Jurkat, Clone E6-1 (cell line): ENCODE measurements around the gene TECR.
"Not testable (repeated sequence)": the region's sequence is repeated elsewhere in the genome, so short reads cannot be mapped to it uniquely, and the experiment has no call there.

Experiments used
- DNase-seq: peaks from one replicate; pipeline ENCODE4 v3.0.0-alpha.2; 2011; ENCODE audit warnings: low read depth, low spot score
- H3K4me3 ChIP-seq: 2 replicates; pipeline ENCODE4 v1.5.1; 2011; ENCODE audit warnings: mild to moderate bottlenecking, low read length, control low read depth, moderate library complexity

The TECR gene

DNA sequence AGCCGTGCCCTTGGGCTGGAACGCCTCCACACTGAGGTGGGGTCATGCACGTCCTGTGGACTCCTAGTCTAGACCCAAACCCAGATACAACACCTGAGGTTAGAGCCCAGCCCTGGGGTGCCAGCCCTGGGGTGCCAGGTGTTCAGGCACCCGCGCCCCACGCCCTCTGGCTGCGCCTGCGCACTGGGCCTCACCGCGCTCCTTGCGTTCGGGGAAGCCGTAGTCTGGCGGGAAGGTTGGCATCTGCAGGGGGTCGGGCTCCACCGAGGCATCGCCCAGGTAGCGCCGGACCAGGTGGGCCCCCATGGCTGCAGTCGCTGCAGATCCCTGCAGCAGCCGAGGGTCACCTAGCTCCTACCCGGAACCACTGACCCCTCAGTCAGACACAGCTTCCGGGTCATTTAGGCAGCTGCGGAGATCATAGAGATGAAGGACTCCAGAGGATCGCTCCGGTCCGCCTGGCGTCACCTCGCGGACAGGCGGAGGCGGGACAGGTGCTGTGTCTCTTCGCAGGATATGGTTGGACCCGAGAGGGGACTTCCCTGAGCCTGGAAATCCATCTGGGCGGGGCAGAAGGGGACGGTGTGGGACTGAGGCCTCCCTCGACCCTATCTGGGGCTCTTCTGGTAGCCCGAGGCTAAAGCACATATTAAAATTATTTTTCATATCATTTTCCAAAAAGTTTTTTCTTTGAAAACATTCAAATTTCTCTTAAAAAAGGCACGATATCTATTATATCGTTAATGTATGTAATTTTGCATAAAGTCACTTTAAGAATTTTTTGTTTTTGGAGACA, 42.5 kb downstream of the TECR start, which contains the start of gene NDUFB7:
TSS of gene NDUFB7 (minus strand) at position 372 of the 796 bp plus-strand sequence. CDS start at position 306, 66 bp downstream.
- peak; percentile 92 for DNase-seq
- H3K4me3 ChIP-seq: peak within 1 kb of the TSS; percentile 96

DNA sequence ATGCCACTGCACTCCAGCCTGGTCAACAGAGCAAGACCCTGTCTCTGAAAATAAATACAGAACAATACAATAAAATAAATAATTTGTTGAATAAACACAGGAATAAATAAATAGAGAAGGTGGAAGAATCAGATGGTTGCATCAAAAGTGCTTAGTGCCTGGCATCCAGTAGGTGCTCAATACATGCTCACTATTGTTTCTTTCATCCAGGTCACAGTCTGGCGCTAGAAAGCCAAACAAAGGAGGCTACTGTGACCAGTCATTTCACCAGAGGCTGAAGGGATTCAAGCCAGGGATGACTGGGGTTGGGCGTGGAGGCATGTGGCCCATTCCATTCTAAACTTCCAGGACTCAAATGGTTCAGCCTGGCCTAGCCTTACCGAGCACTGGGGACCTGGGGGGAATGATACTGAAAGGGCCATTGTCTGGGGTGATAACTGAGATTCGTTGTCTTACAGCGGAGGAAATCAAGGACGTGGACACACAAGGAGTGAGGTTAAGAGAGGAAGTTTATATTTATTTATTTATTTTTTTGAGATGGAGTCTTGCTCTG, 46.1 kb downstream of the TECR start:
- H3K4me3 ChIP-seq: no peak overlapping the region
- DNase-seq: no peak

DNA sequence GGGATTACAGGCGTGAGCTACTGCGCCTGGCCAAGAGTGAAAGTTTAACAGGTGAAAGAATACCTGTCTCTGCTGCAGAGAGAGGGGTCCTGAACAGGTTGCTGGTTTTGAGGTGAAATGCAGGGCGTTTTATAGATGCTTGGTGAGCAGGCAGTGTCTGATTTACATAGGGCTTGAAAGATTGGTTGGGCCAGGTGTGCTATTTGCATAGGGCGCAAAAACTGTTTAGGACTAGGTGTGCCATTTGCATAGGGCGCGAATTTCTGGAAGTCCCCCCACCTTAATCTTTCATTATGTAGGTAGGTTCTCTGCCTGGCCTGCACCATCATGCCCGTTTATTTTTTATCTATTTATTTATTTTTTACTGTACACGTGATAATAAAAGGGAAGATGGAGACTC, 47.0 kb downstream of the TECR start:
- DNase-seq: no peak
- no peak overlapping the region for H3K4me3 ChIP-seq

DNA sequence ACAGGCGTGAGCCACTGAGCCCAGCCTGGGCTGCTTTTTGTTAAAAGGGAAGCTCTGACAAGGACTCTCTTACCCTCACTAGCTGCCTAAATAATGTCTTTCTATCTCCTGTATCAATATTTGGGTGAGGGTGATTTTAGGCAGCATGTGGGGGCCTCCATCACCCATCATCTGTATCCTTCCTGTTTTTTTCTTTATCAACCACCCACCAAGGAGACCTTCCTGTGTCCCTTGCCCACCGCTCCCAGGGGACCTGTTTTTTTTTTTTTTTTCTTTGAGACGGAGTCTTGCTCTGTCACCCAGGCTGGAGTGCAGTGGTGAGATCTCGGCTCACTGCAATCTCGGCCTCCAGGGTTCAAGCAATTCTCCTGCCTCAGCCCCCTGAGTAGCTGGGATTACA, 47.9 kb downstream of the TECR start:
- no peak overlapping the region for H3K4me3 ChIP-seq
- DNase-seq: no peak

DNA sequence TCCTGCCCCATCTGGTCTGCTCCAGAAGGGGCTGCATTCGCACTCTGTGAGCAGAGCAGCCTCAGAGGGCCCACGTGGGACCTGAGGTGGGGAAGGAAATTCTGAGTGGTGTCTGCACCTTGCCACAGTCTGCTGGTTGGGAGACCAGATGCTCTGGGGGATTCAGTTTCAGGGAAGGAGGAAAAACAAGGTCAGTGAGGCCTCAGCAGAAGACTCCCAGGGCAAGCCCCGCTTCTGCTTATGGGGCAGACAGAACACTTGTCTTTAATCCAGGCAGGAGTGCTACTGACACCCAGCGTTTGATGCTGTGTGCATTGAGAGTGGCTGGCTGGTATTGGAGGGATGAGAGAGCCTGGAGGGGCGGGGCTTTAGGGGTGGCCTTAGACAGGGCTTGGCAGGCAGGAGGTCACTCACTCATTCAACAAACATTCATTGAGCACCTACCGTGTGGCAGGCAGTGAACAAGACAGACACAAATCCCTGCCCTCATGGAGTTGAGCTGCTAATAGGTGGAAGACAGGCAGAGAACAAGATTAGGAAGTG, 48.6 kb downstream of the TECR start:
- no peak for DNase-seq
- no peak overlapping the region for H3K4me3 ChIP-seq

DNA sequence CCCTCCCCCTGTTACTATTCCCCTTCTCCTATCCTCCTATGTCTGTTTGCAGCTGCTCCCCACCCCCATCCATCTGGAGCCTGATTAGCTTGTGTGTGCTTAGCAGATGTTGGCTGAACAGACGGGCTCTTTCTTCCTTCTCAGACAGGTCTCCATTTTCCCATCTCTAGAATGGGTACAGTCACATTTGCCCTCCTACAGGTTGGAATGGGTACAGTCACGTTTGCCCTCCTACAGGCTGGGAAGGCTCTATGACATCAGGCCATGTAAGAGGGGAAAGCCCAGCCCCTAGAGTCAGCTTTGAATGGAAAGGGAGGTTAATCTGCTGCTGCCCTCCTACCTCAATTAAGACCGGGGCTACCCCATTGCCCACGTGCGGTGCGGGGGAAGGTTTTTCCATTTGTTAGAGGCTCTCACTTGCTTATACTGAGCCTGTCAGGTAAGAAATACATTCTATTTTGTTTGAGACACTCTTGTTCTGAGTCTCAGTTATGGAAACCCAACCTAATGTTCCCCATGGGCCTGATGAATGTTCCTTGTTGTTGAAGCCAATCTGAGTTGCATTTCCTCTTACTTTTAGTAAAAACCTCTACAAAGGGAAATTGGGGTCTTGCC, 51.3 kb downstream of the TECR start:
- no peak overlapping the region for H3K4me3 ChIP-seq
- DNase-seq: peak; percentile 34

DNA sequence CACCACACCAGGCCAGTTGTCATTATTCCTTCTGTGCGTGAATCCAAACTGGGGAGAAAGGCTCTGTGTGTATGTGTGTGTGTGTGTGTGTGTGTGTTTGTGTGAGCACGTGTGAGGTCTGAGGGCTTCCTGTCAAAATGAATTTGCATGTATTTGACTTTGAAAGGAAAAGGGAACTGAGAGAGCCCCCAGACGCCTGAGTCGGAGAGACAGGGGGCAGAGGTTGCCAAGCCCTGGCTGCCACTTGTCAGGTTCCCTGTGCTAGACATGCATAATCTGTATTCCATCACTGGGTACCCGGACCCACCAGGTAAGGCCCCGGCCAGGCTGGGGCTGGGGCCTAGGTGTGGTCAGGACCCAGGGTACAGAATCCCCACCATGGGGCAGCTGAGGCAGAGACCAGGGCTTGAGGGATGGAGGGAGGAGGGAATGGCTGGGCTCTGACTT, 53.5 kb downstream of the TECR start, which contains the start of gene CLEC17A:
TSS of gene CLEC17A (plus strand) at position 191 of the 447 bp plus-strand sequence. CDS start at position 268, 77 bp downstream.
- no peak for DNase-seq
- no peak within 1 kb of the TSS for H3K4me3 ChIP-seq

DNA sequence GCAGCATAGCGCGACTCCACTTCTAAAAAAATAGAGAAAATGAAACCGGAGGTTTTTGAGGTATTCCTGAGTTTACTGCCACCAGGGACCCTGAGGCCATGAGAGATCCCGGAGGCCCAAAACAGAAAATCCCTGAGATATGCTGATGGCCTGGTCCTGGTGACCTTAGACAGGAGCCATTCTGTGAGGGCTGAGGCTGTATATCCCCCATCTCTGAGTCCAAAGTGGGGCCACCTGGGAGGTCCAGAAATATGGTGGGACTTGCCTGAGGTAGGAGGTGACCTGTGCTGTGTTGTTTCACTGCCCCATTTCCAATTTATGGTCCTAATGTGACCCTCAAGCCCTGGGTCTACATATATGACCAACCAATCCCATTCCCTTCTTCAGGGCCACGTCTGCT, 55.0 kb downstream of the TECR start:
- DNase-seq, H3K4me3 ChIP-seq: not testable (repeated sequence)

DNA sequence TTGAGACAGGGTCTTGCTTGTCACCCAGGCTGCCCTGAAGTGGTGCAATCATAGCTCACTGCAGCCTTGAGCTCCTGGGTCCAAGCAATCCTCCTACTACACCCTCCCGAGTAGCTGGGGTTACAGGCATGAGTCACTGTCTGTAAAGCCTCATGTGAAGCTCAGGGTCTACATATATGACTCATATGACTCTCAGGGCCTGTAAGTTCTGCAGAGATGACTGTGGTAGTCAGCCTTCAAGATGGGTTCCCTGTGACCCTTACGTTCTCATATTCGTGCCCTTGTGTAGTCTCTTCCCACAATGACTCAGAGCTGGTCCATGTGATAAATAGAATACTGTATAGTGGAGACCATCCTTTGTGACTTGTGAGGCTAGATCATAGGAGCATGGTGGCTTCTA, 55.8 kb downstream of the TECR start:
- not testable (repeated sequence) for DNase-seq, H3K4me3 ChIP-seq

DNA sequence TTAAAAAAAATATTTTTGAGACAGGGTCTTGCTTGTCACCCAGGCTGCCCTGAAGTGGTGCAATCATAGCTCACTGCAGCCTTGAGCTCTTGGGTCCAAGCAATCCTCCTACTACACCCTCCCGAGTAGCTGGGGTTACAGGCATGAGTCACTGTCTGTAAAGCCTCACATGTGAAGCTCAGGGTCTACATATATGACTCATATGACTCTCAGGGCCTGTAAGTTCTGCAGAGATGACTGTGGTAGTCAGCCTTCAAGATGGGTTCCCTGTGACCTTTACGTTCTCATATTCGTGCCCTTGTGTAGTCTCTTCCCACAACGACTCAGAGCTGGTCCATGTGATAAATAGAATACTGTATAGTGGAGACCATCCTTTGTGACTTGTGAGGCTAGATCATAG, 60.0 kb downstream of the TECR start:
- DNase-seq, H3K4me3 ChIP-seq: not testable (repeated sequence)

DNA sequence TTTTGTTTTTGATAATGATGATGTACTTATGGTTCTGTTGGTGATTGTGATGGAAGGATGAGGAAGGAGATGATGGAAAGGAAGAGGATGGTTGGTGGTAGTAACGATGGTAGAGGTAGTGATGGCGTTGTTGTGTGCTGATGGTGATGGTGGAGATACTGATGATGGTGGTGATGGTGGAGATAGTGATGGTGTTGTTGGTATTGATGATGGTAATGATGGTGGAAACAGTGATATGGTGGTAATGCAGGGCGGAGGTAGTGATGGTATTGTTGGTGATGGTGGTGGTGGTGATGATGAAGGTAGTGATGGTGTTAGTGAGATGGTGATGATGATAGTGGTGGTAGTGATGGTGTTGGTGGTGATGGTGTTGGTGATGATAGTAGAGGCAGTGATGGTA, 66.2 kb downstream of the TECR start:
- H3K4me3 ChIP-seq: no peak overlapping the region
- no peak for DNase-seq

DNA sequence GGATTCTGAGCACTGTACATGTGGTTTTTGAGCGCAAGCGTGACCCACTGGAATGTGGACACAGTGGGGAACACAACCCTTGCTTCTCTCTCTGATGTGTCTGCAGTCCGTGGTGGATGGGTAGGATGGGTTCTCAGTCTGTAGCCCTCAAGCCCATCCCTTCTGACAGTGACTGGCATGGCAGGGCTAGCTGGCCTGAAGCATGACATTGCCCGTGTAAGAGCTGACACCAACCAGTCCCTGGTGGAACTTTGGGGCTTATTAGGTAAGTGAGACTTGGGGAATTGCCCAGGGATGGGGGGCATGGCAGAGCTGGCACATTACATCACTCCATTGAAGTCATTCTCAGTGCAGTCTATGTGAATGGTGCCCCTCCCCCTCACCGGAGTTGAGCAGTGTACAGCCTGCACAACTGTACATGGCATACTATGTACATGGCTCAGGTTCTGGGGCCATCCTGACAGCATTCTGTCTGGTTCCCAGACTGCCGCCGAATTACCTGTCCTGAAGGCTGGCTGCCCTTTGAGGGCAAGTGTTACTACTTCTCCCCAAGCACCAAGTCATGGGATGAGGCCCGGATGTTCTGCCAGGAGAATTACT, 70.3 kb downstream of the TECR start:
- H3K4me3 ChIP-seq: no peak overlapping the region
- no peak for DNase-seq

DNA sequence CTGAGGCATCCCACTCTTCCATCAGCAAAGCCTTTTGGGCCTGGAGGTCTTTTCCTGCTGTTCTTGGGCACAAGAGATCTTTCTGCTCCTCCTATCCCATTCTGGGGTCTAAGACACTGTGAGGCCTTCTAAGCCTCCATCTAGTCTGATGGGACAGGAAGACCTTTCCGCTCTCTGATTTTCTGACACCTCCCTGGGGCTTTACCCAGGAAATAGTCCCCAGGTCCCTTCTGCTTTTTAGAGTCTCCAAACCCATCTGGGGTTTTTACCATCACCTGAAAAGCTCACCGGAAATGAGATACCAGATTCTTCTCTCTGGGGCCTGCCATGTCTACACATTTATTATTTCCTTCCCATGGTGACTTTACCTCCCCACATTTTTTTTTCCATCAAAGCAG, 74.6 kb downstream of the TECR start:
- peak; percentile 62 for DNase-seq
- no peak overlapping the region for H3K4me3 ChIP-seq

DNA sequence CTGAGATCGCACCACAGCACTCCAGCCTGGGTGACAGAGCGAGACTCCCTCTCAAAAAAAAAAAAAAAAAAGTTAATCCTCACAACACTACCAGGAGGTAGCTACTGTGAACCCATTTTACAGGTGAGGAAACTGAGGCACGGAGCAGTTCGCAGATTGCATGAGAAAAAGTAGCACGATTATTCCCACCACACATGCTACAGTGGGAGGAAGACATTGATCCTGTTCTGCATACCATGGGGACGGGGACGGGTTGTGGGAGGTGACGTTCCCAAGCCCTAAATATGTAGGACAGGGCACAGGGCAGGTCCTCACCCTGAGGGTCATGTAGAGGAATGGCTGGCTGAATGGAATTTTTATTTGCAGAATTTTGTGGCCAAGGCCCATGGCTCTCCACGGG, 77.2 kb downstream of the TECR start:
- no peak for DNase-seq
- no peak overlapping the region for H3K4me3 ChIP-seq

DNA sequence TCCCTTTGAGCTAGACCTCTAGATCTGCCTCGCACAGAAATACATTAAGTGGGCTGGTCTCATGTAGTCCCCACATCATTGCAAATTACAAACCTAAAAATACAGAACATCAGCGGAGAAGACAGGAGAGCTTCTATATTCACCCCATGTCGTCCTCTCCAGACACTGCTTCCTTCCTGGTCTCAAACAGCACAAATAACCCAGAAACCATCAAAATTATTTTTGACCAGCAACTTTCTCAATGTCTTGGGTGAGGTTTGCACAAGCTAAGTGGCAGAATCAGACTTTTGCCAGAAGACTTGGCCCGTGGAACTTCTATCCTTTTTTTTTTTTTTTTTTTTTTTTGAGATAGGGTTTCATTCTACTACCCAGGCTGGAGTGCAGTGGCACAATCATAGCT, 81.7 kb downstream of the TECR start:
- H3K4me3 ChIP-seq: no peak overlapping the region
- DNase-seq: no peak

DNA sequence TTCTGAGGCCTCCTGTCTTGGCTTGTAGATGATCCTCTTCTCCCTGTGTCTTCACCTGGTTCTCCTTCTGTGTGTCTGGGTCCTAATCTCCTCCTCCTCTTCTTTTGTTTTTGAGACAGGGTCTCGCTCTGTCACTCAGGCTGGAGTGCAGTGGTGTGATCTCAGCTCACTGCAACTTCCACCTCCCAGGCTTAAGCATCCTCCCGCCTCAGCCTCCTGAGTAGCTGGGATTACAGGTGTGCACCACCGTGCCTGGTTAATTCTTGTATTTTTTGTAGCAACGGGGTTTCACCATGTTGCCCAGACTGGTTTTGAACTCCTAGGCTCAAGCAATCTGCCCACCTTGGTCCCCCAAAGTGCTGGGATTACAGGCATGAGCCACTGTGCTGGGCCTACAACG, 82.8 kb downstream of the TECR start:
- not testable (repeated sequence) for DNase-seq

DNA sequence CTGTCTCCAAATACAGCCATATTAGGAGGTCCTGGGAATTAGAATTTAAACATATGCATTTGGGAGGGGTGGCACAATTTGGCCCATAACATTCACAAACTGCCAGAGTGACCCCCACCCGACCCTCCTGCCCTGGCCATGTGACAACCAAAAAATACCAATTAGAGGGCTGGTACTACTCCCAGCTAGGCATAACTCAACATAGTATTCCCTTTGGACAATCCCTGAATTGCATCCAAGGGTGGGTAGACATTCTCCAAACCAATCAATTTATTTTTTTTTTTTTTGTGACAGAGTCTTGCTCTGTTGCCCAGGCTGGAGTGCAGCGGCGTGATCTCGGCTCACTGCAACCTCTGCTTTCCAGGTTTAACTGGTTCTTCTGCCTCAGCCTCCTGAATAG, 83.3 kb downstream of the TECR start:
- no peak for DNase-seq
- H3K4me3 ChIP-seq: no peak overlapping the region

More for the DNA sequence above, 82.8 kb downstream of the TECR start:
- H3K4me3 ChIP-seq: not testable (repeated sequence)

DNA sequence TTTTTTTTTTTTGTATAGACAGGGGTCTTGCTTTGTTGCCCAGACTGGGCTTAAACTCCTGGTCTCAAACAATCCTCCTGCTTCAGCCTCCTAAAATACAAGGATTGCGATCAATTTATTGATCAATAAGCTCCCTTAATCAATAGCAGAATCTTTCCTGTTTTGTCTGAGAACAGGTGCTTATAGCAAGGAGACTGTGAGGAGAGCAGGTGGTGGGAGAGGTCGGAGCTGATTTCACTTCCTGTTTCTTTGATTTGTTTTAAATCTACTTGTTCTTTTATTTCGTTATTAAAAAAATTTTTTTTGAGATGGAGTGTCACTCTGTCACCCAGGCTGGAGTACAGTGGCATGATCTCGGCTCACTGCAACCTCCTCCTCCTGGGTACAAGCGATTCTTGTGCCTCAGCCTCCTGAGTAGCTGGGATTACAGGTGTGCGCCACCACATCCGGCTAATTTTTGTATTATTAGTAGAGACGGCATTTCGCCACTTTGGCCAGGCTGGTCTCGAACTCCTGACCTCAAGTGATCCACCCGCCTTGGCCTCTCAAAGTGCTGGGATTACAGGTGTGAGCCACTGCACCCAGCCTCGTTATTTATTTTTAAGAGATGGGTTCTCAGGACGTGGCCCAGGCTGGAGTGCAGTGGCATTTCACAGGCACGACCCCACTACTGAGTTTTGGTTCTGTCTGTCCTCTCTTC, 84.2 kb downstream of the TECR start:
- not testable (repeated sequence) for DNase-seq, H3K4me3 ChIP-seq

DNA sequence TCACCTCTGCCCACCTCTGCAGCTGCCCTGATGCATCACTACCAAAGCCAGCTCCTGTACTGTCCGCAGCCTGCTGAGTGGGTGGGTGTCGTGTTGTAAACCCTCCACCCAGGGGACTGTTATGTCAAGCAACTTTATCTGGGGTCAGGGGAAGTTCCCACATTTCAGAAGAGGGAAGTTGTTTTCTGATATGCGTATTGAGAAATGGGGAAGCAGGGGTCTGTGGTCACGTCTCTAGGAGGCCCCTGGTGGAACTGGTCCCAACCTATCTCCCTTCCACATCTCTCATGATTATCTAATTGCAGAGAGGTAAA, 84.7 kb downstream of the TECR start:
- DNase-seq: no peak
- no peak overlapping the region for H3K4me3 ChIP-seq
